Measurements from ENCODE around the gene ZSCAN9.

- no peak for TF ChIP-seq CTCF (IDR thresholded peaks at IDR 0.05; ENCODE audit: poor library complexity)
- TF ChIP-seq EZH2 (IDR thresholded peaks at IDR 0.05; ENCODE audit: borderline replicate concordance) = no peak
- no peak for TF ChIP-seq EZH2phosphoT487 (IDR thresholded peaks at IDR 0.05; ENCODE audit: low read depth, severe bottlenecking, unreplicated experiment)
Measured at GRCh38 chr6:28251661-28252008, 26.6 kb downstream of the ZSCAN9 start.
